GM10847 (cell line): ENCODE data around the gene TIGD1.

Experiments
- POLR2A ChIP-seq: IDR thresholded peaks from 2 replicates; pipeline ENCODE4 v1.6.1; 2011; ENCODE audit not compliant: insufficient read length; ENCODE audit errors: extremely low read depth

TIGD1 gene

DNA sequence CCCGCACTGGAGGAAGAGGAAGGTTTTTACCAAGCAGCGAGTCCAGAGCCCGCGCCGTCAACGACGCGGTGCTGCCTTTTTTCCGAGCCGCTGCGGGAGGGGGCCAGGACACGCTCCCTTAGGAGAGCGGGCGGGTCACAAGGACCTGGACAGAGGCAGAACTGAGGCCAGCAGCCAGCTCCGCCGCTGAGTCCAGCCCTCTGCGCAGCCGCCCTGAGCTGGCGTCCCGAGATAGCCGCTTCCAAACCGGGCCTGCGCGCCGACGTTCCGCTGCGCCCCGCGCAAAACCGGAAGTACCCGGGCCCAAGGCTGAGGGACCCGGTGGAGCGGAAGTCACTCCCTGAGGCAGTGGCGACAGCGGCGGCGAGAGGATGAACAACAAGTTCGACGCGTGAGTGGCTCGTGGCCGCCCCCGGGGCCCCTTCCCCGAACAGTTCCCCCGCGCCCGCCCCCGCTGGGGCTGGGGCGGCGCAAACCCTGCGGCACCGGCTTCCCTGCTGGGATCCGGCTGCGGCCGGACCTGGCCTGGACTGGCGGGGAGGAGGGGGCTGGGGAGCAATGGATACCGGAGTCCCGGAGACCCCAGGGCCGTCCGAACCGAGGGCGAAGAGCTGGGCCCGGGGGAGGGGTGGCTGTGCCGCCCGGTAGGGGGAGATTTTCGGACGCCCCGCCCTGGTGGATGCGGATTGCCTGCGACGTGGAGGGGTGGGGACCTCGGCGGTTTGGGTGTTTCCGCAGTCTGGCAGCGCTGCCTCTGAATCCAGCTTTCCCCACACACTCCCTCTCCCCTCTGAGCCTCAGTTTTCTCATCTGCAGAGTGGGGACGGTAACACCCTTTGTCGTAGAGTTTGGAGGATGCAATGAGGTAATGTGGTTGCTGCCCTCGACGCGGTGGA is at the start of gene TIGD1, which contains the start of gene EIF4E2:
Gene TIGD1 (minus strand): TSS at position 204 of the 896 bp plus-strand sequence. CDS start 675 bp downstream, outside the sequence.
Gene EIF4E2 (plus strand): TSS at position 336 of the 896 bp plus-strand sequence. CDS start 36 bp downstream, at position 372.
- TF ChIP-seq POLR2A, result peak; percentile 95

GRCh38 chr2:232598293-232598692 is 47.9 kb upstream of the TIGD1 start:
- no peak for TF ChIP-seq POLR2A

DNA sequence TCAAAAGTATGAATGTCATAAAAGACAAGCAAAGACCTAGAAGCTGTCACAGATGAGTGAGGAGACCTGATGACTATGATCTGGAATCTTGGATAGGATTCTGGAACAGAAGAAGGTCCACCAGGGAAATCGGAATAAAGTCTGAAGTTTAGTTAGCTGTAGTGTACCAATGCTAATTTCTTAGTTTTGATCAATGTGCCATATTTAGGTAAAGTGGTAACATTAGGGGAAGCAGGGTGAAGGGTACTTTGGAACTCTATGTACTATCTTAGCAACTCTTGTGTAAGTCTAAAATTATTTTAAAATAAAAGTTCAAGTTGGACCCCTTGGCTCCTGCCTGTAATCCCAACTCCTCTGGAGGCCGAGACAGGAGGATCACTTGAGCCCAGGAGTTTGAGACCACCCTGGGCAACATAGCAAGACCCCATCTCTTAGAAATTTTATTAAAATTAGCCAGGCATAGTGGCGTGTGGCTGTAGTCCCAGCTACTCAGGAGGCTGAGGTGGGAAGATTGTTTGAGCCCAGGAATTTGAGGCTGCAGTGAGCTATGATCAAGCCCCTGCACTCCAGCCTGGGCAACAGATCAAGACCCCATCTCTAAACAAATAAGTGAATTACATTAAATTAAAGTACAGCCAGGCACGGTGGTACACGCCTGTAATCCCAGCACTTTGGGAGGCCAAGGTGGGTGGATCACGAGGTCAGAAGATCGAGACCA is 47.2 kb upstream of the TIGD1 start:
- TF ChIP-seq POLR2A, result no peak

GRCh38 chr2:232593982-232594381 is 43.6 kb upstream of the TIGD1 start:
- no peak for TF ChIP-seq POLR2A

DNA sequence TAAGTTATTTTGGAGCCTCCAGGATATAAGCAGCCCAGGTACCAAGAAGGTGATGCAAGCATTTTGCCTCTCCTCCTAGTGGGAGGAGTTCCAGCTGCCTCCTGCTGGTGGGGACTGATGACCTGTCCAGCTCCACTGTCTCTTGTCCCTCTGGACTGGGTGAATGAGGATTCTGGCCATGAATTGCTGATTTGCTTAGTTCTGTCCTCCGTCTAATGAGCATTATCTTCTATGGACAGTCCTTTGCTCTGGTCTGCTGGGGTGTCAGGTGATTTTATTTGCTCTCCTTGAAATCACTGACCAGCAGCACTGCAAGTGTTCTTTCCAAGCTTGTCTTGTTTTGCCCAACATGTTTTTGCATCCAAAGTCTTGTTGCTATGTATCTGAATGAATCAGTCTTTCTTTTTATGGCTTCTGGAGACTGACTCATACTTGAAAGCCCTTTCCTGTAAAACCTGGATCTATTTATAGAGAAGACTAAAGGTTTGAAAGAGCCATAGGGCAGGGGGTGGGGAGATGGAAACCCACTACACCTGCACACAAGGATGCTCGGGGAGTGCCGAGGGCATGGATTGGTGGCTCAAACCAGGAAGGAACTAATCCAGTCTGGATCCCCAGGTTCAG is 42.5 kb upstream of the TIGD1 start:
- TF ChIP-seq POLR2A, result no peak

DNA sequence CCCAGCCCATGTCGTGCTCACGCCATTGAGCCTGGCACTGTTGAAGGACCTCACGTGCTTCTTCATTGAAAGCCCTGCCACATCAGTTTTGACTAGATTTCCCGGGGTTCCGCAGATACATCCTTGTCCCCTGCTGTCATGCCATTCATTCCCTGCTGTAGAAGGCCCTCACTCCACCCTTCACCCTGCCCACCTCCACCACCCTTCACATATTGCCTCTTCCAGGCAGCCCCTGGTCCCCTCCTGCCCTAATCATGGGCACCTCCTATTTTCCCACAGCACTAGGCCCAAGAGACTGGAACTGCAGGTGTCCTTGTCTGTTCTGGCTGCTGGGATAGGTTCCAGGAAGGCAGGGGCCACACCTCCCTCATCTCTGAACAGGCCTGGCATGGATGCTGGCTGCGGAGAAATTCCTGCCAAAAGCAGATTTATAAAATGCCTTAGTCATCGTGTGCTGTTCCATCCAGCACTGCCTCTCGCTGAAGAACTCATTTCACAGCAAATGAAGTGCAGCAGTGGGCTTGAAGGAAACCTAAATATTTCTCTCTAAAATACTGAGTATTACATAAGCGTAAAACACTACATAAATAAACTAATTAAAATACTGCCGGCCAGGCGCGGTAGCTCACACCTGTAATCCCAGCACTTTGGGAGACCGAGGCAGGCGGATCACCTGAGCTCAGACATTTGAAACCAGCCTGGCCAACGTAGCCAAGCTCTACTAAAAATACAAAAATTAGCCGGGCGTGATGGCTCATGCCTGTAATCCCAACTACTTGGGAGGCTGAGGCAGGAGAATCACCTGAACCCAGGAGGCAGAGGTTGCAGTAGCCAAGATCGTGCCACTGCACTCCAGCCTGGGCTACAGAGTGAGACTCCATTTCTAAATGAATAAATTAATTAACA is 38.6 kb upstream of the TIGD1 start:
- TF ChIP-seq POLR2A, result no peak

DNA sequence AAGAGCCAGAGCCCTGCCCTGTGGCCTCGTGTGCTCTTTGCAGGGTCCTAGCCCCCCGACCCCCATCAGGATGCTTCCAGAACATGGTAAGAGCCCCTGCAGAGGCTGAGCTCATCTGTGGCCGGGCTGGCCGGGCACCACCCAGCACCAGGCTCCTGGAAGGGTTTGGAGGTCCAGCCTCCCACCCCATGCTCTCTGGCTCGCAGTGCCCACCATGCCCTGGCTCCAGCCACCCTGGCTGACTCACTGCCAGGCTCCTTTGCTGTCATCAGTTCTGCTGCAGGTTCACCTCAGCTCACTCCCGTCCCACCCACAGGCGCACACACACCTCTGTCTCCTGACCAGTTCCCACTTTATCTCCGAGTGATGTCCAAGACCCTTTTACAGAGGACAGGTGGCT is 37.7 kb upstream of the TIGD1 start:
- no peak for TF ChIP-seq POLR2A

- no peak for TF ChIP-seq POLR2A
These were observed 37.2 kb upstream of the TIGD1 start for GRCh38 chr2:232587512-232587911.

DNA sequence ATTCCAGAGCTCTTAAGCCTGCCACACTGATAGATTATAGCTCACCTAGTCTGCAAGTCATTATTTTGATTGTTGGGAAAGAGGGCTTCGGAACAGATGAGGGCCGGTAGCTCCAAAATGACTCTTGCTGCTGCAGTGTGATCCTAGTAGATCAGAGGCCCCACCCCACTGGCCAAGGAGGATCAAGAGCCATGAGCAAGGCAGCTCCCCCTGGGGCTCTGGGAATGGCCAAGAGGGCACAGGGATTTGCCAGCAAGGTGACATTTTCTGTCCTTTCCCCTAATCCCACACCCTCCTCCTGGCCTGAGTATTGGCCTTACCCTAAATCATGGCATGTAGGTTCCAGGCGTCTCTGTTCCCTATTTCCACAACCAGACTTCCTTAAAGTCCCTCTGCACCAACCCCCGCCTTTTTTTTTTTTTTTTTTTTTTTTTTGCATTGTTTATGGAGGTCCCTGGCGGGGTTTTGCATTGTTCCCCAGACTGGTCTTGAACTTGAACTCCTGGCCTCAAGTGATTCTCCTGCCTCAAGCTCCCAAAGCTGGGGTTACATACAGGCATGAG is 36.7 kb upstream of the TIGD1 start:
- TF ChIP-seq POLR2A, result no peak

GRCh38 chr2:232584238-232584637 is 33.9 kb upstream of the TIGD1 start:
- no peak for TF ChIP-seq POLR2A

DNA sequence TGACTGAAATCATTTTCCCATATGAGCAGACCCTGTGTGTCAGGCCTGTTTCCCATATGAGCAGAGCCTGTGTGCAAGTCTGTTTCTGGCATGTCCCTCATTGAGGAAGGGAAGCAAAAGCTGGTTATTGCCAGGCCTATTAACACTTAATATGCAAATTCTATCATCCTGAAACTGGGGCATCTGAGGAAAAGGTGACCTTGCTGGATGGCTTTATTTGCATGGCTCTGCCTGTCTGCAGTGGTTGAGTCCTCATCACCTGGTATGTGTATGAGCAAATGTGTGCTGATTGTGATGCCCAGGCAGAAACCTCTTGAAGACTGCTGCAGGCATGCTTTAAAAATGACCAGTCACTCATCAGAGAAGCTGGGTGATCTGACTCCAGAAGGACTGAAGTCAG is 31.4 kb upstream of the TIGD1 start:
- TF ChIP-seq POLR2A, result no peak

DNA sequence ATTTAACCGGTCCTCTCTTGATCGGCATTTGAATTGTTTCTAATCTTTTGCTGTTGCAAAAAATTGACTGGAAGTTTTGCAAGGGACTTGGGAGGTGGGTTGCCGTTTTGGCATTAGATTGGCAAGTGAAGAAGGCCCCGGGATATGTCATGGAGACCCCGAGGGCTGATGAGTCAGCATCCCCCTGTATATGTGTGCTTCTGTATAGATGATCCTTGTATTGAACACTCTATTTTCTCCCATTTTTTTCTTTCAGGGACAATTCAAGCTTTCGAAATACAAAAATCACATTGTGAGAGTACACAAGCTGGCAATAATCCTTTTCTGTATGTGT is 30.3 kb upstream of the TIGD1 start:
- no peak for TF ChIP-seq POLR2A

DNA sequence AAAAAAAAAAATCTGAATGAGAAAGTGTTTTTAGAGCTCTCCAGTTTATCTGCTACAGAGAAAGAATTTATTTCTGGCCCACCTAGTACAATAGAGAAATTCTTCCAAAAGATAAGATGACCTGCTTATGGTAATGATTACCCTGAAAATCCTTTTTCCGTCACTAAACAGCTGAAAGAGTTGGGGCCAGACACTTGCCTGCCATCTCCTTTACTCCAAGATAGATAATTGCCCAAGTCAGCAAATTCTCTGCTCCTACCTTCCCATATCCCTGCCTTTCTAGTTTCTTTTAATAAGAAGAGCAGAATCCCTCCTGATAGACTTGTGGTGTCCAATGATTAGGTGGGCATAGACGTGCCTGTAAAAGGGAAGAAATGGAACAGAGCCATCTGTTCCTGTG is 28.3 kb upstream of the TIGD1 start:
- no peak for TF ChIP-seq POLR2A

DNA sequence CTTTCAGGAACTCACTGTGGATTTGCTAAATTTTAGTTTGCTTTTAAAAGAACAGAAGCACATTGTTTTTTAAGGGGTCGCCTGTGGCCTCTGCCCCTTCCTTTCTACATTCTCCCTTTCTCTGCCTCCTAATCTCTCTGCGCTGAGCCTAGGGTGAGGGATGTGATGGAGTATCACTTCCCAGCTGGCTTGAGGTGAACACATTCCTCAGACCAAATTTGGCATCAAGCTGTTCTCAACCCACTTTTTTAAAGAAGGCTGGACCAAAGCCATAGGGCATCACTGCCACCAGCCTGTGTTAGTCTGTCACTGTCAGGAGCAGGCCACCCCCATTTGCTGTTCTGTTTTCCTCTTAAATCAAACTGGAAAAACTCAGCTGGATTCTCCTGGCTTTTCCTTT is 27.5 kb upstream of the TIGD1 start:
- TF ChIP-seq POLR2A, result no peak

DNA sequence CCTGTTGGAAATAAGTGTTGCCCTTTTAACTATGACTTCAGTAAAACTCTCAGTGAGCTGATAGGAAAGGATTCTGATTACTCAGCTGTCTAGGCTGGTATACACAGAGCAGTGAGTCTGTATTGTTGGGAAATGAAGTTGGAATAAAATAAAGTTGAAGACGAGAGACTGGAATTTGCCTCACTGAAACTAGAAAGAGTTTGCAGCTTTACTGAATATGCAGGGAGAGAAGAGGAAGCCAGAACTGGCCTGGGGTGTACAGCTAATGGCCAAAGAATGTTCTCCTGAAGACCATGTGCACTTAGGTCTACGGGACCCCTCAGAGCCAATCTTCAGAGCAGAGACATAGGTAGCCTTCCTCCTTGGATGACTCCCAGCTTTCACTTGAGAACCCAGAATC is 26.6 kb upstream of the TIGD1 start:
- no peak for TF ChIP-seq POLR2A

DNA sequence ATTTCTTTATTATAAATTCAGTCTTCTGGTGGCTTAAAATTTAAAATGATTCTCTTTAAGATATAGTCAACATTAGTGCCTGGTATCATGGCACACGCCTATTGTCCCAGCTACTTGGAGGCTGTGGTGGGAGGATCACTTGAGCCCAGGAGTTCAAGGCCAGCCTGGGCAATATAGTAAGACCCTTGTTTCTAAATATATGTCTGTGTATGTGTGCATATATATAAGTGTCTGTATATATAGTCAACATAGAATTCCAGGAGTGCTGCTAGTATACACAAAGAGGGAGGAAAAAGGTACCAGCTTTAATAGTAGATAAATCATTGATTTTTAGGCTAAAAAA is 25.0 kb upstream of the TIGD1 start:
- TF ChIP-seq POLR2A, result no peak
